Neural progenitor cell (in vitro differentiated cells): ENCODE results near the gene EDAR. TPM values are rescaled to one million over a fixed set of nuclear protein-coding genes. Genes with fewer than 3 reads are reported as not detected.
A peak's percentile ranks its signal among the peaks of the same experiment; 100 is the strongest.

Experiments
- DNase-seq: peaks from one replicate; pipeline ENCODE4 v3.0.0-alpha.2; 2016; ENCODE audit warnings: low spot score
- H2AFZ ChIP-seq: fragments of 200-600 bp; sonication (generic); replicated peaks from 2 replicates; pipeline ENCODE4 v1.6.1; 2016; ENCODE audit warnings: antibody characterized with exemption
- H3F3A ChIP-seq: fragments of 200-600 bp; sonication (generic); 2 replicates; pipeline ENCODE4 v1.6.1; 2016; ENCODE audit warnings: antibody characterized with exemption, low read depth
- H3K27ac ChIP-seq: fragments of 200-600 bp; sonication (generic); 2 replicates; pipeline ENCODE4 v1.5.1; 2016; ENCODE audit warnings: mild to moderate bottlenecking
- H3K27me3 ChIP-seq: fragments of 200-600 bp; sonication (generic); 2 replicates; pipeline ENCODE4 v1.6.1; 2016; ENCODE audit warnings: mild to moderate bottlenecking, moderate library complexity
- H3K36me3 ChIP-seq: fragments of 200-600 bp; sonication (generic); 2 replicates; pipeline ENCODE4 v1.5.1; 2016
- H3K4me1 ChIP-seq: fragments of 200-600 bp; sonication (generic); 2 replicates; pipeline ENCODE4 v1.6.1; 2016; ENCODE audit warnings: mixed run types
- H3K4me2 ChIP-seq: fragments of 200-600 bp; sonication (generic); 2 replicates; pipeline ENCODE4 v1.6.1; 2016
- H3K4me3 ChIP-seq: fragments of 200-600 bp; sonication (generic); 2 replicates; pipeline ENCODE4 v1.5.1; 2016
- H3K79me2 ChIP-seq: fragments of 200-600 bp; sonication (generic); 2 replicates; pipeline ENCODE4 v1.6.1; 2016; ENCODE audit warnings: low read depth
- H3K9ac ChIP-seq: fragments of 200-600 bp; sonication (generic); 2 replicates; pipeline ENCODE4 v1.6.1; 2016
- H3K9me3 ChIP-seq: fragments of 200-600 bp; sonication (generic); 2 replicates; pipeline ENCODE4 v1.5.1; 2016; ENCODE audit warnings: low read depth
- H4K20me1 ChIP-seq: fragments of 200-600 bp; sonication (generic); 2 replicates; pipeline ENCODE4 v1.6.1; 2016; ENCODE audit warnings: low read depth
- H3K27ac Mint-ChIP-seq: 3 replicates; pipeline ENCODE4 v1.8.0; 2021; ENCODE audit warnings: mixed read lengths
- H3K27me3 Mint-ChIP-seq: 2 replicates; pipeline ENCODE4 v1.8.0; 2022; ENCODE audit warnings: low read depth, mild to moderate bottlenecking, inconsistent platforms, moderate library complexity, mixed read lengths; ENCODE audit not compliant: insufficient read depth
- H3K36me3 Mint-ChIP-seq: 3 replicates; pipeline ENCODE4 v1.8.0; 2021; ENCODE audit warnings: mixed read lengths
- H3K4me1 Mint-ChIP-seq: 3 replicates; pipeline ENCODE4 v1.8.0; 2021; ENCODE audit warnings: mixed read lengths
- H3K4me3 Mint-ChIP-seq: 3 replicates; pipeline ENCODE4 v1.8.0; 2021; ENCODE audit warnings: mild to moderate bottlenecking, moderate library complexity, mixed read lengths
- H3K9me3 Mint-ChIP-seq: 3 replicates; pipeline ENCODE4 v1.8.0; 2020; ENCODE audit warnings: mixed read lengths
- EZH2 ChIP-seq: fragments of 200-600 bp; sonication (generic); IDR thresholded peaks from 2 replicates; pipeline ENCODE4 v1.6.1; 2017; ENCODE audit warnings: antibody characterized with exemption, mild to moderate bottlenecking, moderate library complexity
- EZH2phosphoT487 ChIP-seq: fragments of 200-600 bp; sonication (generic); IDR thresholded peaks from 2 replicates; pipeline ENCODE4 v1.6.1; 2017; ENCODE audit warnings: antibody characterized with exemption
- total RNA-seq: library from RNA; depleted of rRNA; stranded (reverse); fragments of >200 nt; gene quantifications from 2 replicates; pipeline ENCODE4 v1.2.3, GENCODE V29; 2015; ENCODE audit warnings: low replicate concordance
- TF ChIP-seq, protein P1 (sequence below): fragments of 200-600 bp; sonication (generic); IDR thresholded peaks from 2 replicates; pipeline ENCODE4 v1.5.1; 2017; ENCODE audit warnings: antibody characterized with exemption, mild to moderate bottlenecking

The EDAR gene
- total RNA-seq, 1 donor from 2014 or later: not detected

DNA sequence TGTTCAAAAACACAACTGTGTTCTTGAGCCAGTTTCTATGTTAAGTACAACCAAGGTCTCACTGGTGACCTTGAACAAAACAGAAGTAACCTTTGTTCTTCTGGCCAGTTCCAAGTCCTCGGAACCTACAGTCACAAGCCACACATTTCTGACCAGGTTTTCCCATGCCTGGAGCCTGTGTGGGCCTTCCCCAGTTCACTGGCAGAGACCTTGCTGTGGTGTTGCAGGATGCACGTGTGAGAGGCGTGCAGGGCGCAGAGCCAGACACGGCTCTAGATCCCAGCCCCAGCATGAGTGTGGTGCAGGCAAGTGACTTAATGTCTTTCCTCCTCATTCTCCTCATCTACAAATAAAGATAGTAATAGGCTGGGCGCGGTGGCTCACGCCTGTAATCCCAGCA, 25.5 kb upstream of the EDAR start:
- Histone ChIP-seq H3K79me2 (no peaks in the 10 kb centered on the region), H3K9ac (no peak overlapping the region), H2AFZ (no peak overlapping the region), H3K9me3 (no peaks in the 10 kb centered on the region), H3K4me2 (no peak overlapping the region), H4K20me1 (peaks cover 1% of the 10 kb centered on the region), H3K27ac (no peak overlapping the region), H3K4me1 (peaks cover 2% of the 10 kb centered on the region), H3K4me3 (no peak overlapping the region), H3K36me3 (no peaks in the 10 kb centered on the region), H3F3A (peaks cover 1% of the 10 kb centered on the region), H3K27me3 (peaks cover 25% of the 10 kb centered on the region)
- H3K36me3 Mint-ChIP-seq: no peaks in the 10 kb centered on the region
- no peak for TF ChIP-seq EZH2phosphoT487
- TF ChIP-seq, protein P1, sequence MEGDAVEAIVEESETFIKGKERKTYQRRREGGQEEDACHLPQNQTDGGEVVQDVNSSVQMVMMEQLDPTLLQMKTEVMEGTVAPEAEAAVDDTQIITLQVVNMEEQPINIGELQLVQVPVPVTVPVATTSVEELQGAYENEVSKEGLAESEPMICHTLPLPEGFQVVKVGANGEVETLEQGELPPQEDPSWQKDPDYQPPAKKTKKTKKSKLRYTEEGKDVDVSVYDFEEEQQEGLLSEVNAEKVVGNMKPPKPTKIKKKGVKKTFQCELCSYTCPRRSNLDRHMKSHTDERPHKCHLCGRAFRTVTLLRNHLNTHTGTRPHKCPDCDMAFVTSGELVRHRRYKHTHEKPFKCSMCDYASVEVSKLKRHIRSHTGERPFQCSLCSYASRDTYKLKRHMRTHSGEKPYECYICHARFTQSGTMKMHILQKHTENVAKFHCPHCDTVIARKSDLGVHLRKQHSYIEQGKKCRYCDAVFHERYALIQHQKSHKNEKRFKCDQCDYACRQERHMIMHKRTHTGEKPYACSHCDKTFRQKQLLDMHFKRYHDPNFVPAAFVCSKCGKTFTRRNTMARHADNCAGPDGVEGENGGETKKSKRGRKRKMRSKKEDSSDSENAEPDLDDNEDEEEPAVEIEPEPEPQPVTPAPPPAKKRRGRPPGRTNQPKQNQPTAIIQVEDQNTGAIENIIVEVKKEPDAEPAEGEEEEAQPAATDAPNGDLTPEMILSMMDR: no peak
- no peak for TF ChIP-seq EZH2
- H3K27ac Mint-ChIP-seq: peak overlapping the region; percentile 27
- H3K27me3 Mint-ChIP-seq: peaks cover 14% of the 10 kb centered on the region
- H3K9me3 Mint-ChIP-seq: peaks cover 2% of the 10 kb centered on the region
- H3K4me3 Mint-ChIP-seq: no peak overlapping the region
- peaks cover 41% of the 10 kb centered on the region for H3K4me1 Mint-ChIP-seq
- no peak for DNase-seq

DNA sequence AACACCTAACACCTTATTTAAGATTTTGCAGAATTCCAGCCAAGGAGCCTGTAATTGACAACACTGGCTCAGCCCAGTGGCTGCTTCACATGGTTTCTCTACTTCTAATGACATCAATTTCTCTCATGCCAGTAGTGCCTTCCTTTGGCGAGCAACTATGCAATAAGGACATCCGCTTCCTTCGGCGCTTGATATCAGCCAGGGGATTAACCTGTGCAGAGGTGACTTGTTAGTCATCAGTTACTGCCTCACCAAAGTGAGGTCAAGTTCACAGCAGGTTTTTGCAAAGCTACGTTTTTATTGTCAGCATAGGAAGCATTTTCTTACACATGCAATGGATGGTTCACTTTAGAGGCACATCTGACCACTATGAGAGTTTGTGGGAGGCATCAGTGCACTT, 24.0 kb upstream of the EDAR start:
- Mint-ChIP-seq H3K36me3 (no peaks in the 10 kb centered on the region), H3K27me3 (peaks cover 6% of the 10 kb centered on the region), H3K27ac (no peak overlapping the region), H3K4me3 (no peak overlapping the region), H3K4me1 (peaks cover 27% of the 10 kb centered on the region), H3K9me3 (peaks cover 2% of the 10 kb centered on the region)
- Histone ChIP-seq H3F3A (no peaks in the 10 kb centered on the region), H3K79me2 (no peaks in the 10 kb centered on the region), H3K4me1 (no peaks in the 10 kb centered on the region), H3K4me3 (no peak overlapping the region), H4K20me1 (no peaks in the 10 kb centered on the region), H3K9ac (no peak overlapping the region), H2AFZ (no peak overlapping the region), H3K27ac (no peak overlapping the region), H3K9me3 (no peaks in the 10 kb centered on the region), H3K4me2 (no peak overlapping the region), H3K27me3 (peaks cover 10% of the 10 kb centered on the region), H3K36me3 (no peaks in the 10 kb centered on the region)
- TF ChIP-seq EZH2phosphoT487 (no peak), EZH2 (no peak)
- TF ChIP-seq, protein P1: no peak
- DNase-seq: no peak

- H3K4me1 ChIP-seq: no peaks in the 10 kb centered on the region
- H3K4me3 ChIP-seq: no peak overlapping the region
- TF ChIP-seq EZH2phosphoT487 (no peak), EZH2 (no peak)
- TF ChIP-seq, protein P1: no peak
- H3K79me2 ChIP-seq: no peaks in the 10 kb centered on the region
- H3K27ac Mint-ChIP-seq: no peak overlapping the region
- no peak overlapping the region for H3K4me3 Mint-ChIP-seq
- no peaks in the 10 kb centered on the region for H3F3A ChIP-seq
- no peaks in the 10 kb centered on the region for H4K20me1 ChIP-seq
- no peaks in the 10 kb centered on the region for H3K36me3 Mint-ChIP-seq
- no peak overlapping the region for H3K9ac ChIP-seq
- no peak for DNase-seq
- no peak overlapping the region for H3K4me2 ChIP-seq
- no peak overlapping the region for H3K27ac ChIP-seq
- no peaks in the 10 kb centered on the region for H3K9me3 ChIP-seq
- H3K4me1 Mint-ChIP-seq: peaks cover 7% of the 10 kb centered on the region
- no peaks in the 10 kb centered on the region for H3K36me3 ChIP-seq
- no peak overlapping the region for H2AFZ ChIP-seq
- no peaks in the 10 kb centered on the region for H3K27me3 Mint-ChIP-seq
- no peaks in the 10 kb centered on the region for H3K27me3 ChIP-seq
- peaks cover 2% of the 10 kb centered on the region for H3K9me3 Mint-ChIP-seq
Measured at GRCh38 chr2:109009920-109010610, 21.0 kb upstream of the EDAR start.
